Sigmoid colon (tissue), 7 donors: Measurements from ENCODE around the gene ATXN1. TPM values are rescaled to one million over a fixed set of nuclear protein-coding genes. Genes with fewer than 3 reads are reported as not detected.

ENCODE experiments used
- DNase-seq: peaks from one replicate; pipeline ENCODE4 v3.0.0-alpha.2; 2019
- H3K27ac ChIP-seq, 4 donors: fragments of 200-600 bp; sonication (generic); one replicate each; pipeline ENCODE4 v1.5.1; 2016 to 2019; ENCODE audit warnings: mild to moderate bottlenecking in 1 of 4
- H3K27me3 ChIP-seq, 3 donors: fragments of 200-600 bp; sonication (generic); one replicate each; pipeline ENCODE4 v1.5.1; 2019; ENCODE audit warnings: mild to moderate bottlenecking in 1 of 3
- H3K36me3 ChIP-seq, 4 donors: fragments of 200-600 bp; sonication (generic); one replicate each; pipeline ENCODE4 v1.5.1; 2016 to 2019
- H3K4me1 ChIP-seq, 4 donors: fragments of 200-600 bp; sonication (generic); one replicate each; pipeline ENCODE4 v1.5.1; 2017 to 2019
- H3K4me3 ChIP-seq, 4 donors: fragments of 200-600 bp; sonication (generic); one replicate each; pipeline ENCODE4 v1.5.1; 2017 to 2019; ENCODE audit warnings: mild to moderate bottlenecking in 2 of 4, moderate library complexity in 1 of 4
- H3K9me3 ChIP-seq, 4 donors: fragments of 200-600 bp in 3 of 4; sonication (generic) in 3 of 4; one replicate each; pipeline versions ENCODE4 v1.5.1 to v1.6.1; 2013 to 2019
- CTCF ChIP-seq, 4 experiments: fragments of 450-650 bp in 3 of 4; fragments of 200-600 bp in 1 of 4; IDR thresholded peaks; one replicate each; pipeline ENCODE4 v1.5.1; 2016 to 2019; ENCODE audit warnings: antibody characterized with exemption in 4 of 4, mild to moderate bottlenecking in 3 of 4, moderate library complexity in 2 of 4
- EP300 ChIP-seq, 4 donors: sonication (generic); formaldehyde crosslinking; IDR thresholded peaks; one replicate each; pipeline ENCODE4 v1.6.1; 2017; ENCODE audit warnings: antibody characterized with exemption in 4 of 4
- POLR2A ChIP-seq, 2 donors: fragments of 450-650 bp; IDR thresholded peaks; one replicate each; pipeline ENCODE4 v1.6.1; 2016; ENCODE audit warnings: antibody characterized with exemption in 2 of 2, mild to moderate bottlenecking in 2 of 2, moderate library complexity in 2 of 2
- POLR2AphosphoS5 ChIP-seq, 4 donors: sonication (generic); formaldehyde crosslinking; IDR thresholded peaks; one replicate each; pipeline ENCODE4 v1.6.1; 2017; ENCODE audit warnings: antibody characterized with exemption in 4 of 4
- WGBS, 2 donors: extraction: QIAGEN DNeasy Blood & Tissue Kit; methylation state at CpG; one replicate each; pipeline ENCODE4 v1.1.7; 2013; 5-methylcytosine and 5-hydroxymethylcytosine counted together
- intact Hi-C: fragments of 100-400 bp; cut with DNase I; formaldehyde crosslinking; loops from one replicate; pipeline ENCODE4 v1.15.1; 2023
- polyA plus RNA-seq, 3 donors: library from polyadenylated mRNA; stranded (reverse); fragments of 200-250 nt; gene quantifications; one replicate each; pipeline ENCODE4 v1.2.3, GENCODE V29; 2013
- total RNA-seq, 4 donors: library from RNA; depleted of rRNA; stranded (reverse); fragments of >200 nt; gene quantifications; one replicate each; pipeline ENCODE4 v1.1.0, GENCODE V29; 2016
- donor health status: healthy with polysubstance abuse.
- donor health status: Bipolar disorder and iron deficiency.
- donor health status: healthy.

Gene ATXN1
- total and polyA plus RNA-seq, 7 donors, result 4.8 to 95.3 (median 37.7) TPM

GRCh38 chr6:16737925-16738324 is 23.3 kb downstream of the ATXN1 start:
- Histone ChIP-seq H3K27me3 (no peaks in the 10 kb centered on the region), H3K36me3 (no peaks in the 10 kb centered on the region), H3K4me1 (peaks cover 0 to 71% (median 60%) of the 10 kb centered on the region in 4 donors), H3K4me3 (no peak overlapping the region), H3K9me3 (no peaks in the 10 kb centered on the region), H3K27ac (peak overlapping the region; percentile 39 to 81 (median 73))
- no peak for TF ChIP-seq POLR2AphosphoS5 (IDR thresholded peaks at IDR 0.05)
- no peak for TF ChIP-seq POLR2A (IDR thresholded peaks at IDR 0.05)
- TF ChIP-seq CTCF (IDR thresholded peaks at IDR 0.05), result no peak
- no peak for TF ChIP-seq EP300 (IDR thresholded peaks at IDR 0.05)
- no peak for DNase-seq
- intact Hi-C loops, result no loop called here
- WGBS, 2 donors, result 87 to 92% methylated on average over 5 of the region's 5 CpGs

- TF ChIP-seq POLR2AphosphoS5 (IDR thresholded peaks at IDR 0.05) (peak in 1 of 4 donors; percentile 9), CTCF (IDR thresholded peaks at IDR 0.05) (no peak), EP300 (IDR thresholded peaks at IDR 0.05) (no peak)
- H3K9me3 ChIP-seq, result no peaks in the 10 kb centered on the region
- H3K36me3 ChIP-seq, result no peaks in the 10 kb centered on the region
- peak overlapping the region; percentile 39 to 81 (median 73) for H3K27ac ChIP-seq
- WGBS, 2 donors, result 26 to 48% methylated on average over 5 of the region's 5 CpGs
- H3K27me3 ChIP-seq, result no peaks in the 10 kb centered on the region
- DNase-seq, result no peak
- intact Hi-C loops, result no loop called here
- H3K4me3 ChIP-seq, result no peak overlapping the region
- H3K4me1 ChIP-seq, result peaks cover 0 to 72% (median 58%) of the 10 kb centered on the region in 4 donors
These were observed 24.1 kb downstream of the ATXN1 start for GRCh38 chr6:16736856-16737775.

- DNase-seq, result no peak
- no peaks in the 10 kb centered on the region for H3K27me3 ChIP-seq
- TF ChIP-seq POLR2AphosphoS5 (IDR thresholded peaks at IDR 0.05) (no peak), CTCF (IDR thresholded peaks at IDR 0.05) (no peak), POLR2A (IDR thresholded peaks at IDR 0.05) (no peak), EP300 (IDR thresholded peaks at IDR 0.05) (no peak)
- 85 to 89% methylated on average over 2 of the region's 2 CpGs for WGBS, 2 donors
- H3K4me1 ChIP-seq, result peaks cover 0 to 68% (median 57%) of the 10 kb centered on the region in 4 donors
- no peaks in the 10 kb centered on the region for H3K36me3 ChIP-seq
- H3K9me3 ChIP-seq, result no peaks in the 10 kb centered on the region
- no peak overlapping the region for H3K4me3 ChIP-seq
- H3K27ac ChIP-seq, result no peak overlapping the region
- intact Hi-C loops, result no loop called here
These were observed 26.2 kb downstream of the ATXN1 start for GRCh38 chr6:16735014-16735413.

GRCh38 chr6:16733085-16733484 is 28.2 kb downstream of the ATXN1 start:
- 87 to 94% methylated on average over 6 of the region's 6 CpGs for WGBS, 2 donors
- H3K4me3 ChIP-seq, result no peak overlapping the region
- no peak overlapping the region for H3K27ac ChIP-seq
- no peak for DNase-seq
- H3K4me1 ChIP-seq, result peaks cover 0 to 68% (median 54%) of the 10 kb centered on the region in 4 donors
- intact Hi-C loops, result no loop called here
- no peaks in the 10 kb centered on the region for H3K27me3 ChIP-seq
- H3K9me3 ChIP-seq, result no peaks in the 10 kb centered on the region
- H3K36me3 ChIP-seq, result no peaks in the 10 kb centered on the region
- TF ChIP-seq EP300 (IDR thresholded peaks at IDR 0.05) (no peak), POLR2A (IDR thresholded peaks at IDR 0.05) (no peak), POLR2AphosphoS5 (IDR thresholded peaks at IDR 0.05) (no peak)

GRCh38 chr6:16731478-16732051 is 29.7 kb downstream of the ATXN1 start:
- TF ChIP-seq POLR2AphosphoS5 (IDR thresholded peaks at IDR 0.05) (no peak), POLR2A (IDR thresholded peaks at IDR 0.05) (no peak), CTCF (IDR thresholded peaks at IDR 0.05) (no peak)
- Histone ChIP-seq H3K4me1 (peaks cover 0 to 63% (median 42%) of the 10 kb centered on the region in 4 donors), H3K9me3 (no peaks in the 10 kb centered on the region), H3K4me3 (no peak overlapping the region), H3K27ac (no peak overlapping the region), H3K36me3 (no peaks in the 10 kb centered on the region), H3K27me3 (no peaks in the 10 kb centered on the region)
- intact Hi-C loops, result no loop called here
- no peak for DNase-seq
- 21 to 49% methylated on average over 6 of the region's 6 CpGs for WGBS, 2 donors
